ENCODE data around the gene NR3C2. TPM values are rescaled to one million over a fixed set of nuclear protein-coding genes. Genes with fewer than 3 reads are reported as not detected.

NR3C2 gene
- total and polyA plus RNA-seq, 2 experiments from 2014 or later, result 1.2 to 3.0 TPM

GRCh38 chr4:148053298-148054003 lies 388.8 kb downstream of the NR3C2 start:
- no peak for TF ChIP-seq CTCF (conservative IDR thresholded peaks at IDR 0.05; ENCODE audit: low read depth in 2 of 2)
- TF ChIP-seq JUNB (IDR thresholded peaks at IDR 0.05; ENCODE audit: unreplicated experiment), result no peak
- no peak for TF ChIP-seq ZNF462 (CRISPR knock-in tag; IDR thresholded peaks at IDR 0.05)
- TF ChIP-seq EZH2 (IDR thresholded peaks at IDR 0.05; ENCODE audit: low read depth, unreplicated experiment), result no peak
- no peak for TF ChIP-seq NANOG (IDR thresholded peaks at IDR 0.05; ENCODE audit: borderline replicate concordance)
- no peak for TF ChIP-seq ZNF114 (CRISPR knock-in tag; IDR thresholded peaks at IDR 0.05)
- no peak for TF ChIP-seq EZH2phosphoT487 (IDR thresholded peaks at IDR 0.05; ENCODE audit: unreplicated experiment)
- TF ChIP-seq ZNF331 (CRISPR knock-in tag; IDR thresholded peaks at IDR 0.05; ENCODE audit: low read depth), result no peak
- TF ChIP-seq POLR2AphosphoS5 (IDR thresholded peaks at IDR 0.05; ENCODE audit: low read depth), result no peak
- TF ChIP-seq STAT1 (IDR thresholded peaks at IDR 0.05; ENCODE audit: unreplicated experiment), result no peak
- TF ChIP-seq, protein P1, sequence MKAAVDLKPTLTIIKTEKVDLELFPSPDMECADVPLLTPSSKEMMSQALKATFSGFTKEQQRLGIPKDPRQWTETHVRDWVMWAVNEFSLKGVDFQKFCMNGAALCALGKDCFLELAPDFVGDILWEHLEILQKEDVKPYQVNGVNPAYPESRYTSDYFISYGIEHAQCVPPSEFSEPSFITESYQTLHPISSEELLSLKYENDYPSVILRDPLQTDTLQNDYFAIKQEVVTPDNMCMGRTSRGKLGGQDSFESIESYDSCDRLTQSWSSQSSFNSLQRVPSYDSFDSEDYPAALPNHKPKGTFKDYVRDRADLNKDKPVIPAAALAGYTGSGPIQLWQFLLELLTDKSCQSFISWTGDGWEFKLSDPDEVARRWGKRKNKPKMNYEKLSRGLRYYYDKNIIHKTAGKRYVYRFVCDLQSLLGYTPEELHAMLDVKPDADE (IDR thresholded peaks at IDR 0.05), result no peak
- TF ChIP-seq, protein P2, sequence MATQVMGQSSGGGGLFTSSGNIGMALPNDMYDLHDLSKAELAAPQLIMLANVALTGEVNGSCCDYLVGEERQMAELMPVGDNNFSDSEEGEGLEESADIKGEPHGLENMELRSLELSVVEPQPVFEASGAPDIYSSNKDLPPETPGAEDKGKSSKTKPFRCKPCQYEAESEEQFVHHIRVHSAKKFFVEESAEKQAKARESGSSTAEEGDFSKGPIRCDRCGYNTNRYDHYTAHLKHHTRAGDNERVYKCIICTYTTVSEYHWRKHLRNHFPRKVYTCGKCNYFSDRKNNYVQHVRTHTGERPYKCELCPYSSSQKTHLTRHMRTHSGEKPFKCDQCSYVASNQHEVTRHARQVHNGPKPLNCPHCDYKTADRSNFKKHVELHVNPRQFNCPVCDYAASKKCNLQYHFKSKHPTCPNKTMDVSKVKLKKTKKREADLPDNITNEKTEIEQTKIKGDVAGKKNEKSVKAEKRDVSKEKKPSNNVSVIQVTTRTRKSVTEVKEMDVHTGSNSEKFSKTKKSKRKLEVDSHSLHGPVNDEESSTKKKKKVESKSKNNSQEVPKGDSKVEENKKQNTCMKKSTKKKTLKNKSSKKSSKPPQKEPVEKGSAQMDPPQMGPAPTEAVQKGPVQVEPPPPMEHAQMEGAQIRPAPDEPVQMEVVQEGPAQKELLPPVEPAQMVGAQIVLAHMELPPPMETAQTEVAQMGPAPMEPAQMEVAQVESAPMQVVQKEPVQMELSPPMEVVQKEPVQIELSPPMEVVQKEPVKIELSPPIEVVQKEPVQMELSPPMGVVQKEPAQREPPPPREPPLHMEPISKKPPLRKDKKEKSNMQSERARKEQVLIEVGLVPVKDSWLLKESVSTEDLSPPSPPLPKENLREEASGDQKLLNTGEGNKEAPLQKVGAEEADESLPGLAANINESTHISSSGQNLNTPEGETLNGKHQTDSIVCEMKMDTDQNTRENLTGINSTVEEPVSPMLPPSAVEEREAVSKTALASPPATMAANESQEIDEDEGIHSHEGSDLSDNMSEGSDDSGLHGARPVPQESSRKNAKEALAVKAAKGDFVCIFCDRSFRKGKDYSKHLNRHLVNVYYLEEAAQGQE (IDR thresholded peaks at IDR 0.05; ENCODE audit: unreplicated experiment), result no peak
- no peak for TF ChIP-seq CREB1 (CRISPR knock-in tag; IDR thresholded peaks at IDR 0.05; ENCODE audit: low read depth)
- H2AFZ ChIP-seq, result no peak overlapping the region
- no peaks in the 10 kb centered on the region for H3K36me3 ChIP-seq (ENCODE audit: insufficient read depth)
- Mint-ChIP-seq H3K27me3 (ENCODE audit: insufficient read depth, low read depth, poor library complexity) (no peaks in the 10 kb centered on the region), H3K36me3 (ENCODE audit: low read depth) (no peaks in the 10 kb centered on the region), H3K27ac (peak overlapping the region; percentile 26; the same call in 1 of the 2 replicates), H3K4me1 (peaks cover 27% of the 10 kb centered on the region; the same call in 2 of the 3 replicates), H3K4me3 (no peak overlapping the region), H3K9me3 (no peaks in the 10 kb centered on the region)
- no peak overlapping the region for H3K27ac ChIP-seq (ENCODE audit: low read depth)
- H3K9me2 ChIP-seq (ENCODE audit: insufficient read depth), result no peaks in the 10 kb centered on the region
- H3K4me1 ChIP-seq (ENCODE audit: insufficient read depth), result peaks cover 13% of the 10 kb centered on the region
- no peaks in the 10 kb centered on the region for H3K79me2 ChIP-seq (replicated peaks; ENCODE audit: insufficient read depth)
- H4K20me1 ChIP-seq (replicated peaks; ENCODE audit: insufficient read depth), result no peaks in the 10 kb centered on the region
- DNase-seq (ENCODE audit: low spot score), result no peak
- no peaks in the 10 kb centered on the region for H3F3A ChIP-seq (replicated peaks; ENCODE audit: low read depth)
- H3K4me3 ChIP-seq, result no peak overlapping the region
- no peak overlapping the region for H3K4me2 ChIP-seq
- H3K27me3 ChIP-seq (ENCODE audit: insufficient read depth), result no peaks in the 10 kb centered on the region
- no peak for ATAC-seq
